H9 (cell line): ENCODE results near the gene BCAS3. TPM values are rescaled to one million over a fixed set of nuclear protein-coding genes. Genes with fewer than 3 reads are reported as not detected.

Source experiments
- DNase-seq: peaks from one replicate; pipeline ENCODE4 v3.0.0-alpha.2; 2017
- H2AFZ ChIP-seq: one replicate; pipeline ENCODE4 v1.6.1; 2013; ENCODE audit warnings: mild to moderate bottlenecking, low read length, control low read depth, moderate library complexity
- H2AK5ac ChIP-seq: 2 replicates; pipeline ENCODE4 v1.6.1; 2013; ENCODE audit warnings: low read length, control low read depth, mixed read lengths; ENCODE audit not compliant: insufficient read length
- H2BK120ac ChIP-seq: one replicate; pipeline ENCODE4 v1.6.1; 2013; ENCODE audit warnings: low read depth, mild to moderate bottlenecking, low read length, control low read depth, inconsistent platforms; ENCODE audit not compliant: poor library complexity, severe bottlenecking
- H2BK12ac ChIP-seq: 2 replicates; pipeline ENCODE4 v1.6.1; 2013; ENCODE audit warnings: low read length, control low read depth, mixed read lengths, low read depth; ENCODE audit not compliant: insufficient read length
- H2BK15ac ChIP-seq: 2 replicates; pipeline ENCODE4 v1.6.1; 2013; ENCODE audit warnings: low read depth, low read length, control low read depth
- H2BK20ac ChIP-seq: one replicate; pipeline ENCODE4 v1.6.1; 2013; ENCODE audit warnings: low read depth, mild to moderate bottlenecking, low read length, control low read depth, inconsistent platforms; ENCODE audit not compliant: poor library complexity, severe bottlenecking
- H2BK5ac ChIP-seq: 2 replicates; pipeline ENCODE4 v1.6.1; 2013; ENCODE audit warnings: low read length, control low read depth, mixed read lengths; ENCODE audit not compliant: insufficient read length
- H3K14ac ChIP-seq: 2 replicates; pipeline ENCODE4 v1.6.1; 2013; ENCODE audit warnings: low read length, control low read depth; ENCODE audit not compliant: insufficient read depth
- H3K18ac ChIP-seq: 2 replicates; pipeline ENCODE4 v1.6.1; 2013; ENCODE audit warnings: low read depth, mild to moderate bottlenecking, mixed read lengths, low read length, control low read depth; ENCODE audit not compliant: insufficient read length
- H3K23ac ChIP-seq: 2 replicates; pipeline ENCODE4 v1.6.1; 2013; ENCODE audit warnings: low read length, control low read depth, mixed read lengths, low read depth; ENCODE audit not compliant: insufficient read length
- H3K23me2 ChIP-seq: 2 replicates; pipeline ENCODE4 v1.6.1; 2013; ENCODE audit warnings: low read depth, mild to moderate bottlenecking, mixed read lengths, low read length, control low read depth; ENCODE audit not compliant: insufficient read length, poor library complexity, severe bottlenecking
- H3K27ac ChIP-seq: 2 replicates; pipeline ENCODE4 v1.5.1; 2013; ENCODE audit warnings: low read length, control low read depth, mixed read lengths, low read depth; ENCODE audit not compliant: insufficient read length
- H3K27me3 ChIP-seq: 2 replicates; pipeline ENCODE4 v1.6.1; 2013; ENCODE audit warnings: low read length, control low read depth, inconsistent platforms; ENCODE audit not compliant: insufficient read depth
- H3K4ac ChIP-seq: 2 replicates; pipeline ENCODE4 v1.6.1; 2013; ENCODE audit warnings: low read depth, mild to moderate bottlenecking, control low read depth, inconsistent platforms, low read length, moderate library complexity
- H3K4me1 ChIP-seq: 2 replicates; pipeline ENCODE4 v1.6.1; 2013; ENCODE audit warnings: low read length, control low read depth, inconsistent platforms; ENCODE audit not compliant: insufficient read depth
- H3K4me2 ChIP-seq: 2 replicates; pipeline ENCODE4 v1.6.1; 2013; ENCODE audit warnings: low read length, control low read depth, mixed read lengths; ENCODE audit not compliant: insufficient read length, insufficient read depth
- H3K56ac ChIP-seq: 2 replicates; pipeline ENCODE4 v1.6.1; 2013; ENCODE audit warnings: low read depth, mild to moderate bottlenecking, mixed read lengths, low read length, control low read depth; ENCODE audit not compliant: insufficient read length
- H3K79me1 ChIP-seq: 2 replicates; pipeline ENCODE4 v1.6.1; 2013; ENCODE audit warnings: low read depth, mild to moderate bottlenecking, moderate library complexity, low read length, control low read depth, inconsistent platforms; ENCODE audit not compliant: insufficient read depth, poor library complexity, severe bottlenecking
- H3K79me2 ChIP-seq: 2 replicates; pipeline ENCODE4 v1.6.1; 2013; ENCODE audit warnings: low read length, control low read depth, inconsistent platforms; ENCODE audit not compliant: insufficient read depth
- H3K9ac ChIP-seq: 2 replicates; pipeline ENCODE4 v1.6.1; 2013; ENCODE audit warnings: low read length, control low read depth, mixed read lengths; ENCODE audit not compliant: insufficient read length; ENCODE audit errors: extremely low read depth
- H3K9me3 ChIP-seq: one replicate; pipeline ENCODE4 v1.6.1; 2013; ENCODE audit warnings: low read depth, low read length, inconsistent platforms; ENCODE audit not compliant: control insufficient read depth
- H3T11ph ChIP-seq: one replicate; pipeline ENCODE4 v1.6.1; 2013; ENCODE audit warnings: mild to moderate bottlenecking, low read length, control low read depth, inconsistent platforms
- H4K20me1 ChIP-seq: one replicate; pipeline ENCODE4 v1.6.1; 2013; ENCODE audit not compliant: control insufficient read depth, insufficient read length, insufficient read depth
- H4K5ac ChIP-seq: 2 replicates; pipeline ENCODE4 v1.6.1; 2013; ENCODE audit warnings: low read depth, mild to moderate bottlenecking, mixed read lengths, low read length, control low read depth; ENCODE audit not compliant: insufficient read length
- H4K8ac ChIP-seq: replicated peaks from 2 replicates; pipeline ENCODE4 v1.6.1; 2013; ENCODE audit warnings: low read length, control low read depth, mixed read lengths, low read depth; ENCODE audit not compliant: insufficient read length
- H4K91ac ChIP-seq: 2 replicates; pipeline ENCODE4 v1.6.1; 2013; ENCODE audit warnings: low read depth, mild to moderate bottlenecking, moderate library complexity, mixed read lengths, low read length, control low read depth; ENCODE audit not compliant: insufficient read length
- H3K27ac Mint-ChIP-seq, 3 experiments: 2 replicates in 2 of 3; 3 replicates in 1 of 3; pipeline ENCODE4 v1.8.0; 2020 to 2021; ENCODE audit warnings: mixed read lengths in 3 of 3, mild to moderate bottlenecking in 1 of 3, moderate library complexity in 1 of 3
- H3K27me3 Mint-ChIP-seq: 2 replicates; pipeline ENCODE4 v1.8.0; 2021; ENCODE audit warnings: low read depth, mild to moderate bottlenecking, moderate library complexity, mixed read lengths
- H3K36me3 Mint-ChIP-seq, 3 experiments: 2 replicates in 2 of 3; 3 replicates in 1 of 3; pipeline ENCODE4 v1.8.0; 2020 to 2021; ENCODE audit warnings: low read depth in 3 of 3, mixed read lengths in 3 of 3; ENCODE audit not compliant: insufficient read depth in 1 of 3
- H3K4me1 Mint-ChIP-seq, 2 experiments: 2 replicates each; pipeline ENCODE4 v1.8.0; 2020; ENCODE audit warnings: mixed read lengths in 2 of 2
- H3K4me3 Mint-ChIP-seq, 2 experiments: 2 replicates in 1 of 2; 3 replicates in 1 of 2; pipeline ENCODE4 v1.8.0; 2020 to 2021; ENCODE audit warnings: mild to moderate bottlenecking in 2 of 2, mixed read lengths in 2 of 2, moderate library complexity in 1 of 2
- H3K9me3 Mint-ChIP-seq, 2 experiments: 2 replicates in 1 of 2; 3 replicates in 1 of 2; pipeline ENCODE4 v1.8.0; 2020; ENCODE audit warnings: mild to moderate bottlenecking in 2 of 2, mixed read lengths in 2 of 2, moderate library complexity in 1 of 2
- CTCF ChIP-seq: fragments of 200-600 bp; sonication (generic); conservative IDR thresholded peaks from 3 replicates; pipeline ENCODE4 v1.8.0; 2021; ENCODE audit warnings: antibody characterized with exemption, mild to moderate bottlenecking
- WGBS: extraction: QIAGEN DNeasy Blood & Tissue Kit; methylation state at CpG from one replicate; pipeline ENCODE4 v1.1.7; 2013; ENCODE audit warnings: missing lambda C conversion rate, low lambda C conversion rate, mixed read lengths; ENCODE audit not compliant: insufficient read length; ENCODE audit errors: extremely low coverage; 5-methylcytosine and 5-hydroxymethylcytosine counted together
- total RNA-seq: library from RNA; stranded (reverse); gene quantifications from 2 replicates; pipeline ENCODE4 v1.2.1, GENCODE V29; 2021

BCAS3 gene
- total RNA-seq, 1 experiment from 2014 or later = 22.4 TPM

- Histone ChIP-seq H3K9me3 (no peaks in the 10 kb centered on the region), H3K18ac (no peak overlapping the region), H3K56ac (no peak overlapping the region), H2BK12ac (no peak overlapping the region), H2BK20ac (no peak overlapping the region), H3K23me2 (no peaks in the 10 kb centered on the region), H3K9ac (no peak overlapping the region), H3K27ac (no peak overlapping the region), H3T11ph (no peak overlapping the region), H3K27me3 (no peaks in the 10 kb centered on the region), H3K14ac (no peak overlapping the region), H3K4me1 (no peaks in the 10 kb centered on the region), H2BK15ac (no peak overlapping the region), H3K4me2 (no peak overlapping the region), H3K79me2 (no peaks in the 10 kb centered on the region), H2AFZ (no peak overlapping the region), H4K20me1 (no peaks in the 10 kb centered on the region), H2AK5ac (no peak overlapping the region), H3K23ac (no peak overlapping the region), H2BK5ac (no peak overlapping the region), H3K4ac (no peak overlapping the region), H2BK120ac (no peak overlapping the region), H4K5ac (no peak overlapping the region), H4K8ac (no peak overlapping the region), H4K91ac (no peak overlapping the region), H3K79me1 (no peaks in the 10 kb centered on the region)
- Mint-ChIP-seq H3K27me3 (no peaks in the 10 kb centered on the region), H3K9me3 (no peaks in the 10 kb centered on the region), H3K4me3 (no peak overlapping the region), H3K36me3 (no peaks in the 10 kb centered on the region; a peak in 1 of 7 replicates), H3K4me1 (peaks cover 0 to 2% of the 10 kb centered on the region in 2 experiments; a peak in 1 of 4 replicates), H3K27ac (no peak overlapping the region)
- no CpG with 5 or more reads among the region's 3 CpGs for WGBS
- DNase-seq = no peak
- TF ChIP-seq CTCF = no peak
These were observed 269.9 kb downstream of the BCAS3 start for GRCh38 chr17:60947543-60947942.
